PC-3 (cell line): ENCODE data around the gene BLCAP. TPM values are rescaled to one million over a fixed set of nuclear protein-coding genes. Genes with fewer than 3 reads are reported as not detected.

Experiments used
- ATAC-seq: fragments of 200-7000 bp; cut with Tn5 transposase; 2 replicates; pipeline ENCODE4 v1.9.1; 2020; ENCODE audit warnings: mild to moderate bottlenecking, moderate library complexity
- BruUV-seq: library from RNA; stranded (reverse); fragments of 400-500 nt; replicated peaks from 2 replicates; lab custom pipeline; 2021; lab: Mats Ljungman, UMichigan
- CTCF ChIA-PET: fragments of 300-600 bp; sonication (Branson Sonifier 250); formaldehyde crosslinking; loops from one replicate; lab custom pipeline; 2022; ENCODE audit warnings: antibody characterized with exemption; lab: Charles Lee
- POLR2A ChIA-PET: fragments of 300-600 bp; sonication (Branson Sonifier 250); formaldehyde crosslinking; loops from one replicate; lab custom pipeline; 2022; ENCODE audit warnings: antibody characterized with exemption; ENCODE audit not compliant: unreplicated experiment; lab: Charles Lee
- DNase-seq: peaks from one replicate; pipeline ENCODE4 v3.0.0-alpha.2; 2015
- H2AFZ ChIP-seq: fragments of 300-600 bp; sonication (generic); 2 replicates; pipeline ENCODE4 v1.6.0; 2016; ENCODE audit warnings: antibody characterized with exemption, low read length
- H3F3A ChIP-seq: fragments of 300-600 bp; sonication (generic); one replicate; pipeline ENCODE4 v1.6.0; 2017; ENCODE audit warnings: antibody characterized with exemption, low read length, control low read depth, mild to moderate bottlenecking; ENCODE audit not compliant: unreplicated experiment
- H3K27ac ChIP-seq: fragments of 300-600 bp; sonication (generic); 2 replicates; pipeline ENCODE4 v1.5.1; 2016; ENCODE audit warnings: mild to moderate bottlenecking, low read length
- H3K27me3 ChIP-seq: fragments of 300-600 bp; sonication (generic); 2 replicates; pipeline ENCODE4 v1.6.1; 2016; ENCODE audit warnings: low read length, mixed read lengths
- H3K36me3 ChIP-seq: fragments of 300-600 bp; sonication (generic); 2 replicates; pipeline ENCODE4 v1.6.1; 2016; ENCODE audit warnings: low read depth, mixed run types, low read length, mixed read lengths
- H3K4me1 ChIP-seq: fragments of 300-600 bp; sonication (generic); 2 replicates; pipeline ENCODE4 v1.5.1; 2016; ENCODE audit warnings: low read length; ENCODE audit not compliant: insufficient read depth
- H3K4me2 ChIP-seq: fragments of 300-600 bp; sonication (generic); 2 replicates; pipeline ENCODE4 v1.6.0; 2016; ENCODE audit warnings: low read length
- H3K4me3 ChIP-seq: fragments of 300-600 bp; sonication (generic); 2 replicates; pipeline ENCODE4 v1.5.1; 2016; ENCODE audit warnings: mild to moderate bottlenecking, low read length, mixed read lengths
- H3K79me2 ChIP-seq: fragments of 300-600 bp; sonication (generic); 2 replicates; pipeline ENCODE4 v1.6.1; 2017; ENCODE audit warnings: low read length, mixed read lengths
- H3K9ac ChIP-seq: fragments of 300-600 bp; sonication (generic); 2 replicates; pipeline ENCODE4 v1.6.0; 2016; ENCODE audit warnings: mild to moderate bottlenecking, low read length
- H3K9me2 ChIP-seq: fragments of 300-600 bp; sonication (generic); replicated peaks from 2 replicates; pipeline ENCODE4 v1.6.1; 2016; ENCODE audit warnings: mixed run types, low read length, mixed read lengths
- H3K9me3 ChIP-seq: fragments of 300-600 bp; sonication (generic); 2 replicates; pipeline ENCODE4 v1.6.1; 2016; ENCODE audit warnings: low read length, mixed read lengths
- H4K20me1 ChIP-seq: fragments of 300-600 bp; sonication (generic); 2 replicates; pipeline ENCODE4 v1.6.1; 2016; ENCODE audit warnings: low read length, mixed read lengths
- EZH2 ChIP-seq: fragments of 300-600 bp; sonication (generic); IDR thresholded peaks from one replicate; pipeline ENCODE4 v1.6.1; 2017; ENCODE audit warnings: antibody characterized with exemption, mild to moderate bottlenecking, low read length; ENCODE audit not compliant: unreplicated experiment
- EZH2phosphoT487 ChIP-seq: fragments of 300-600 bp; sonication (generic); IDR thresholded peaks from 2 replicates; pipeline ENCODE4 v1.6.1; 2018; ENCODE audit warnings: mild to moderate bottlenecking, antibody characterized with exemption, low read length, borderline replicate concordance
- intact Hi-C: fragments of 100-400 bp; cut with micrococcal nuclease; formaldehyde crosslinking; loops from 2 replicates; pipeline ENCODE4 v1.9.0; 2023
- total RNA-seq: library from RNA; depleted of rRNA; stranded (reverse); fragments of >200 nt; gene quantifications from 2 replicates; pipeline ENCODE4 v1.2.3, GENCODE V29; 2014
- TF ChIP-seq, protein P1 (sequence below): fragments of 300-600 bp; sonication (generic); conservative IDR thresholded peaks from 2 replicates; pipeline ENCODE4 v1.5.1; 2017; ENCODE audit warnings: antibody characterized with exemption, low read depth, mild to moderate bottlenecking, low read length

Gene BLCAP
- total RNA-seq, 1 experiment from 2014 or later = 100 TPM

DNA sequence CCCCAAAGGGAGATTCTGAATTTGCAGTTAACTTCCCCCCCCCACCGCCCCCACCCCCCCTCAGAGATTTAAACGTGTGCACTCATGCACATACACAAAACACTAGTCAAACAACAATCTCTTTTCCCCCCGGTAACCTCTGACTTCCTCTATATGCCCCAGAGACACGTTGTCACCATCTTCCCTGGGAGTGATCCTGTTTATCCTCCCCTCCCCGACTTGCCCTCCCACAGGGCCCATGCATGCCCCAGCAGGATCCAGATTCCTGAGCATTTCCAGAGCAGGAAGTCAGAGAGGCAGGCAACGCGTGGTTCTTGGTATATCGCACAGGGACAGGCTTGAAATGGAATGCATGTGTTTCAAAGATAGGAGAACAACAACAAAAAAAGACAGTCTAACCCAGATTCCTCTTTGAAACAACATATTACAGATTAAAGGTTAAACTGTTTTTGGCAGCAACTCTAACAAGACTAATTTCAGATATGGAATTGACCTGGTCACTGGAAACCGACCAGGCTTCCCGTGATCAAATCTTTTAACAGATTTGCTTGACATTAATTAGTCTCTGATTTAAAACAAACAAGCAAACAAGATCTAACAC, 1.3 kb downstream of the BLCAP start:
- Histone ChIP-seq H3K27ac (peak overlapping the region; percentile 6), H3K4me1 (peaks cover 31% of the 10 kb centered on the region), H3K9ac (peak overlapping the region; percentile 89), H3K4me2 (peak overlapping the region; percentile 88), H3K9me2 (no peaks in the 10 kb centered on the region), H4K20me1 (peaks cover 42% of the 10 kb centered on the region), H3K4me3 (peak overlapping the region; percentile 92), H3K27me3 (no peaks in the 10 kb centered on the region), H3K36me3 (no peaks in the 10 kb centered on the region; the same call in 1 of the 2 replicates), H3F3A (no peaks in the 10 kb centered on the region), H2AFZ (no peak overlapping the region), H3K9me3 (no peaks in the 10 kb centered on the region), H3K79me2 (peaks cover 73% of the 10 kb centered on the region)
- ATAC-seq = peak; percentile 29
- DNase-seq = peak; percentile 67
- no peak for TF ChIP-seq EZH2
- TF ChIP-seq, protein P1, sequence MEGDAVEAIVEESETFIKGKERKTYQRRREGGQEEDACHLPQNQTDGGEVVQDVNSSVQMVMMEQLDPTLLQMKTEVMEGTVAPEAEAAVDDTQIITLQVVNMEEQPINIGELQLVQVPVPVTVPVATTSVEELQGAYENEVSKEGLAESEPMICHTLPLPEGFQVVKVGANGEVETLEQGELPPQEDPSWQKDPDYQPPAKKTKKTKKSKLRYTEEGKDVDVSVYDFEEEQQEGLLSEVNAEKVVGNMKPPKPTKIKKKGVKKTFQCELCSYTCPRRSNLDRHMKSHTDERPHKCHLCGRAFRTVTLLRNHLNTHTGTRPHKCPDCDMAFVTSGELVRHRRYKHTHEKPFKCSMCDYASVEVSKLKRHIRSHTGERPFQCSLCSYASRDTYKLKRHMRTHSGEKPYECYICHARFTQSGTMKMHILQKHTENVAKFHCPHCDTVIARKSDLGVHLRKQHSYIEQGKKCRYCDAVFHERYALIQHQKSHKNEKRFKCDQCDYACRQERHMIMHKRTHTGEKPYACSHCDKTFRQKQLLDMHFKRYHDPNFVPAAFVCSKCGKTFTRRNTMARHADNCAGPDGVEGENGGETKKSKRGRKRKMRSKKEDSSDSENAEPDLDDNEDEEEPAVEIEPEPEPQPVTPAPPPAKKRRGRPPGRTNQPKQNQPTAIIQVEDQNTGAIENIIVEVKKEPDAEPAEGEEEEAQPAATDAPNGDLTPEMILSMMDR = no peak
- no peak for TF ChIP-seq EZH2phosphoT487
- ChIA-PET CTCF (no interaction called here), POLR2A (no interaction called here)
- intact Hi-C loops = loop anchor here (5.0 kb wide), 1 partner anchor 119 kb away; no protein-coding TSS in a partner anchor
- TSS peak; percentile 71 for BruUV-seq

DNA sequence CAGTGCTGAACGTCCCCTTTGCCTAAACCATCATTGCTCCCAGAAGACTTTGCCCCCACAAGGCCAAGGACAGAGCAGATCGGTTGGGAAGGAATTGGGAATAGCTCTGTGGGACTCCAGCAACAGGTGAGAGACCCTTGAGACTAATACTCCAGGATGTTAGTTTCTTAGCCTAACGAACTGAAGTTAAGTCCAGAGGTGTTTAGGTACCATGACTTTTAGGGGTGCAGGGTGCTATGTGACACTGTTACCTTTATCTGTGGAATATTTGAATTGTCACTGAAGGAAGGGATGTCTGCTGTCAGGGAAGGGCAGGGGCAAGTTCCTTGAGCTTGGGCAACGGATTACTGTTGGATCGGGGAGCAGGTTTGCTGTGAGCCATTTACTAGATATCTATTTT, 1.9 kb downstream of the BLCAP start:
- intact Hi-C loops = loop anchor here (5.0 kb wide), 1 partner anchor 119 kb away; no protein-coding TSS in a partner anchor
- Histone ChIP-seq H2AFZ (no peak overlapping the region), H4K20me1 (peaks cover 46% of the 10 kb centered on the region), H3K9me2 (no peaks in the 10 kb centered on the region), H3F3A (no peaks in the 10 kb centered on the region), H3K27me3 (no peaks in the 10 kb centered on the region), H3K4me1 (peaks cover 31% of the 10 kb centered on the region), H3K79me2 (peaks cover 78% of the 10 kb centered on the region), H3K27ac (no peak overlapping the region), H3K4me2 (peak overlapping the region; percentile 88), H3K36me3 (peaks cover 3% of the 10 kb centered on the region), H3K9me3 (no peaks in the 10 kb centered on the region), H3K4me3 (peak overlapping the region; percentile 92), H3K9ac (no peak overlapping the region)
- ChIA-PET POLR2A (no interaction called here), CTCF (no interaction called here)
- ATAC-seq = no peak
- DNase-seq = no peak
- no peak for TF ChIP-seq EZH2
- TF ChIP-seq, protein P1 = no peak
- TF ChIP-seq EZH2phosphoT487 = no peak
- BruUV-seq = no TSS peak
